Measurements from ENCODE around the gene VTCN1. TPM values are rescaled to one million over a fixed set of nuclear protein-coding genes. Genes with fewer than 3 reads are reported as not detected.

VTCN1 gene
- total and polyA plus RNA-seq, 2 of the 8 experiments (the other 6 are each of a cell fraction or from before 2014, with no cell fraction given), result 0.32 TPM; not detected in 1

DNA sequence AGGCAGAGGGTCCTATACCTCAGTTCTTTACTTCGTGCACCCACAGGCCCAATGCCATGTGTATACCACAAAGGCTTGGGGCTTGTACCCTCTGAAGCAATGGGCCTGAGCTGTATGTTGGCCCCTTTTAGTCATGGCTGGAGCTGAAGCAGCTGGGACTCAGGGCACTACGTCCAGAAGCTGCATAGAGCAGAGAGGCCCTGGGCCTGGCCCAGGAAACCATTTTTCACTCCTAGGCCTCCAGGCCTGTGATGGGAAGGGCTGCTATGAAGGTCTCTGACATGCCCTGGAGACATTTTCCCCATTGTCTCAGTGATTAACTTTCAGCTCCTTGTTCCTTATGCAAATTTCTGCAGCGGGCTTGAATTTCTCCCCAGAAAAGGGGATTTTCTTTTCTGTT lies 48.1 kb upstream of the VTCN1 start:
- Histone ChIP-seq H2AFZ (ENCODE audit: low read length) (no peak overlapping the region), H4K91ac (replicated peaks; ENCODE audit: insufficient read length, low read length) (no peak overlapping the region), H2BK15ac (ENCODE audit: low read length) (no peak overlapping the region), H3K4ac (replicated peaks; ENCODE audit: insufficient read length, low read depth, low read length) (no peak overlapping the region), H3K4me2 (ENCODE audit: insufficient read depth in 1 of 2, low read depth in 2 of 2, low read length in 2 of 2) (no peak overlapping the region), H4K8ac (ENCODE audit: extremely low read depth, insufficient read depth, low read length) (no peak overlapping the region), H2BK120ac (replicated peaks; ENCODE audit: low read depth, low read length) (no peak overlapping the region), H3K4me3 (ENCODE audit: extremely low read depth in 1 of 4, insufficient read depth in 2 of 4, low read depth in 3 of 4, low read length in 4 of 4) (no peak overlapping the region), H2BK20ac (ENCODE audit: low read length) (no peak overlapping the region), H3K9me3 (ENCODE audit: insufficient read depth in 2 of 2, low read depth in 1 of 2, low read length in 1 of 2) (peaks cover 21 to 23% of the 10 kb centered on the region in 2 experiments), H3K56ac (replicated peaks; ENCODE audit: insufficient read length, low read depth, low read length) (no peak overlapping the region), H3K4me1 (replicated peaks in 1 of 4; ENCODE audit: control insufficient read depth in 3 of 4, insufficient read depth in 4 of 4, low read length in 3 of 4) (0 out of 7 replicates have a peak, but pooled peaks cover 0 to 2% (median 0%) of the 10 kb centered on the region in 4 experiments), H3K23me2 (ENCODE audit: low read depth, low read length) (no peaks in the 10 kb centered on the region), H3K18ac (ENCODE audit: extremely low read depth, low read length) (no peak overlapping the region), H4K20me1 (replicated peaks in 1 of 2; ENCODE audit: control insufficient read depth in 1 of 2, insufficient read depth in 2 of 2, low read length in 2 of 2) (no peaks in the 10 kb centered on the region), H3K27ac (ENCODE audit: low read depth, low read length) (no peak overlapping the region), H2BK12ac (ENCODE audit: low read depth, low read length) (no peak overlapping the region), H3K14ac (ENCODE audit: insufficient read length) (no peak overlapping the region), H2AK5ac (ENCODE audit: low read depth, low read length) (no peak overlapping the region), H3K79me1 (ENCODE audit: low read depth, low read length) (no peaks in the 10 kb centered on the region), H3K36me3 (ENCODE audit: control insufficient read depth in 2 of 4, insufficient read depth in 4 of 4, low read length in 3 of 4) (peaks cover 0 to 3% (median 0%) of the 10 kb centered on the region in 4 experiments; a peak in 3 of 8 replicates), H3K27me3 (replicated peaks in 1 of 4; ENCODE audit: control insufficient read depth in 3 of 4, extremely low read depth in 1 of 4, insufficient read depth in 3 of 4, low read length in 3 of 4) (no peaks in the 10 kb centered on the region), H3K23ac (ENCODE audit: insufficient read length) (no peak overlapping the region), H3K9ac (replicated peaks in 1 of 4; ENCODE audit: extremely low read depth in 1 of 4, low read depth in 3 of 4, low read length in 3 of 4) (no peak overlapping the region), H4K5ac (ENCODE audit: insufficient read length, low read depth, low read length) (no peak overlapping the region), H3K79me2 (ENCODE audit: control insufficient read depth in 1 of 2, insufficient read depth in 2 of 2, low read length in 2 of 2) (no peaks in the 10 kb centered on the region), H2BK5ac (ENCODE audit: low read depth, low read length) (no peak overlapping the region)
- DNase-seq (ENCODE audit: low read depth in 1 of 2, low spot score in 2 of 2) (no peak), FAIRE-seq (no peak)
- POLR2A ChIA-PET (ENCODE audit: partially characterized antibody), result no interaction called here
- CTCF ChIA-PET (ENCODE audit: partially characterized antibody), result no interaction called here
- WGBS, 2 experiments (ENCODE audit: extremely low coverage in 1 of 2, insufficient coverage in 1 of 2, insufficient read length in 1 of 2, insufficient replicate concordance in 2 of 2, low coverage in 1 of 2, low lambda C conversion rate in 2 of 2, missing lambda C conversion rate in 1 of 2), result 85% methylated on average over 3 of the region's 3 CpGs; no CpG with 5 or more reads in 1 of the 2 experiments
- no peak for TF ChIP-seq SP4 (IDR thresholded peaks at IDR 0.05; ENCODE audit: low read length)
- TF ChIP-seq TEAD4 (IDR thresholded peaks at IDR 0.05; ENCODE audit: low read depth, low read length), result no peak
- TF ChIP-seq RXRA (IDR thresholded peaks at IDR 0.05; ENCODE audit: insufficient read depth, low read depth, low read length), result no peak
- TF ChIP-seq FOSL1 (IDR thresholded peaks at IDR 0.05; ENCODE audit: insufficient read depth, low read depth, low read length), result no peak
- no peak for TF ChIP-seq RBBP5 (IDR thresholded peaks at IDR 0.05; ENCODE audit: borderline replicate concordance, low read depth, low read length)
- no peak for TF ChIP-seq RAD21 (IDR thresholded peaks at IDR 0.05 in 1 of 2, conservative IDR thresholded peaks at IDR 0.05 in 1 of 2; ENCODE audit: low read depth in 2 of 2, low read length in 2 of 2)
- no peak for TF ChIP-seq CTCF (IDR thresholded peaks at IDR 0.05; ENCODE audit: control extremely low read depth in 1 of 3, insufficient read depth in 1 of 3, low read depth in 1 of 3, low read length in 3 of 3)
- TF ChIP-seq ZNF274 (IDR thresholded peaks at IDR 0.05; ENCODE audit: borderline replicate concordance, extremely low read depth, low read length), result no peak
- TF ChIP-seq CHD2 (IDR thresholded peaks at IDR 0.05; ENCODE audit: low read length), result no peak
- no peak for TF ChIP-seq E2F6 (IDR thresholded peaks at IDR 0.05)
- TF ChIP-seq RFX5 (IDR thresholded peaks at IDR 0.05; ENCODE audit: borderline replicate concordance, low read depth, low read length), result no peak

Measured in H1 (cell line).